Measurements from ENCODE around the gene MUC6.

MUC6 gene

GRCh38 chr11:1074244-1075221, 38.0 kb upstream of the MUC6 start, which contains the start of gene MUC2:
Gene MUC2 (plus strand): TSS chr11:1074874.
- no peak within 1 kb of the TSS for H3K4me3 ChIP-seq (ENCODE audit: severe bottlenecking)
- TF ChIP-seq CTCF (IDR thresholded peaks at IDR 0.05; ENCODE audit: poor library complexity, severe bottlenecking): no peak
- no peaks in the 10 kb centered on the region for H3K36me3 ChIP-seq (ENCODE audit: low read depth)
- ATAC-seq (ENCODE audit: low read depth): no peak
- H3K9me3 ChIP-seq (ENCODE audit: severe bottlenecking): no peaks in the 10 kb centered on the region
- no peaks in the 10 kb centered on the region for H3K27me3 ChIP-seq (ENCODE audit: insufficient read depth, poor library complexity, severe bottlenecking)
- DNase-seq (ENCODE audit: low spot score): peak; percentile 60
- H3K27ac ChIP-seq (ENCODE audit: poor library complexity, severe bottlenecking): peak within 1 kb of the TSS; percentile 14
- peaks cover 16% of the 10 kb centered on the region for H3K4me1 ChIP-seq (ENCODE audit: insufficient read depth, poor library complexity, severe bottlenecking)

- H3K27ac ChIP-seq (ENCODE audit: poor library complexity, severe bottlenecking): peak overlapping the region; percentile 14
- ATAC-seq (ENCODE audit: low read depth): no peak
- TF ChIP-seq CTCF (IDR thresholded peaks at IDR 0.05; ENCODE audit: poor library complexity, severe bottlenecking): no peak
Measured at GRCh38 chr11:1073851-1074243, 37.3 kb upstream of the MUC6 start.

GRCh38 chr11:1073261-1073724, 36.8 kb upstream of the MUC6 start:
- Histone ChIP-seq H3K27me3 (ENCODE audit: insufficient read depth, poor library complexity, severe bottlenecking) (no peaks in the 10 kb centered on the region), H3K4me3 (ENCODE audit: severe bottlenecking) (no peak overlapping the region), H3K4me1 (ENCODE audit: insufficient read depth, poor library complexity, severe bottlenecking) (peaks cover 16% of the 10 kb centered on the region), H3K27ac (ENCODE audit: poor library complexity, severe bottlenecking) (peak overlapping the region; percentile 14), H3K36me3 (ENCODE audit: low read depth) (no peaks in the 10 kb centered on the region), H3K9me3 (ENCODE audit: severe bottlenecking) (no peaks in the 10 kb centered on the region)
- TF ChIP-seq CTCF (IDR thresholded peaks at IDR 0.05; ENCODE audit: poor library complexity, severe bottlenecking): no peak
- peak; percentile 70 for DNase-seq (ENCODE audit: low spot score)
- peak; percentile 74 for ATAC-seq (ENCODE audit: low read depth)

More at GRCh38 chr11:1073851-1074243, 37.3 kb upstream of the MUC6 start:
- no peaks in the 10 kb centered on the region for H3K9me3 ChIP-seq (ENCODE audit: severe bottlenecking)
- peak; percentile 42 for DNase-seq (ENCODE audit: low spot score)
- H3K27me3 ChIP-seq (ENCODE audit: insufficient read depth, poor library complexity, severe bottlenecking): no peaks in the 10 kb centered on the region
- no peak overlapping the region for H3K4me3 ChIP-seq (ENCODE audit: severe bottlenecking)
- peaks cover 16% of the 10 kb centered on the region for H3K4me1 ChIP-seq (ENCODE audit: insufficient read depth, poor library complexity, severe bottlenecking)
- H3K36me3 ChIP-seq (ENCODE audit: low read depth): no peaks in the 10 kb centered on the region

GRCh38 chr11:1072821-1073231, 36.3 kb upstream of the MUC6 start:
- ATAC-seq (ENCODE audit: low read depth): no peak
- H3K9me3 ChIP-seq (ENCODE audit: severe bottlenecking): no peaks in the 10 kb centered on the region
- peaks cover 16% of the 10 kb centered on the region for H3K4me1 ChIP-seq (ENCODE audit: insufficient read depth, poor library complexity, severe bottlenecking)
- no peaks in the 10 kb centered on the region for H3K36me3 ChIP-seq (ENCODE audit: low read depth)
- H3K27ac ChIP-seq (ENCODE audit: poor library complexity, severe bottlenecking): peak overlapping the region; percentile 14
- peak; percentile 41 for DNase-seq (ENCODE audit: low spot score)
- no peak overlapping the region for H3K4me3 ChIP-seq (ENCODE audit: severe bottlenecking)
- TF ChIP-seq CTCF (IDR thresholded peaks at IDR 0.05; ENCODE audit: poor library complexity, severe bottlenecking): no peak
- H3K27me3 ChIP-seq (ENCODE audit: insufficient read depth, poor library complexity, severe bottlenecking): no peaks in the 10 kb centered on the region

All from RWPE2 (cell line).